Adrenal gland (tissue), 5 donors: ENCODE data around the gene UCHL5.

Source experiments
- POLR2A ChIP-seq, 2 donors: fragments of 450-650 bp; IDR thresholded peaks; one replicate each; pipeline ENCODE4 v1.6.1; 2017; ENCODE audit warnings: antibody characterized with exemption in 2 of 2, mild to moderate bottlenecking in 2 of 2, moderate library complexity in 1 of 2
- TF ChIP-seq, protein P1 (sequence below), 6 experiments: fragments of 450-650 bp in 4 of 6; fragments of 200-600 bp in 2 of 6; sonication (generic) in 1 of 6; IDR thresholded peaks; 1 replicate in 5 of 6; 2 replicates in 1 of 6; pipeline versions ENCODE4 v1.5.1 to v1.8.0; 2016 to 2021; ENCODE audit warnings: antibody characterized with exemption in 6 of 6, mild to moderate bottlenecking in 2 of 6, moderate library complexity in 1 of 6
- donor health status: DM: no; HTN: no; CAD: no.

DNA sequence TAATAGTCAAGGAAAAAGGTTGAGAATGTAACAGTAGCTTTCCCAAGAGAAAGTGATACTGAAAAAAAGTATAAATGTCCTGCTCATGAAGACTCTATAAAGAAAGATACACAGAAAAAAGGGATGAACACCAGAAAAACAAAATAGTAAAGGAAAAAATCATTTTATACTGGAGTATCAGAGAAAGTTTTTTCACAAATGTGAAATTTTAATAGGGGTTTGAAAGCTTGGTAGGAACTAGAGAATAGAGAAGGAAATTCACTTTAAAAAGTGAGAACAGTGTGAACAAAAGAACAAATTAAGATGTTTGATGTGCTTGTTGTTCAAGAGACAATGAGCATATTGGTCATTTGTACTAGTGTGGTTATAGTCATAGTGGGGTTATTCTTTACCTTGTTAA is 25.6 kb downstream of the UCHL5 start:
- TF ChIP-seq, protein P1, sequence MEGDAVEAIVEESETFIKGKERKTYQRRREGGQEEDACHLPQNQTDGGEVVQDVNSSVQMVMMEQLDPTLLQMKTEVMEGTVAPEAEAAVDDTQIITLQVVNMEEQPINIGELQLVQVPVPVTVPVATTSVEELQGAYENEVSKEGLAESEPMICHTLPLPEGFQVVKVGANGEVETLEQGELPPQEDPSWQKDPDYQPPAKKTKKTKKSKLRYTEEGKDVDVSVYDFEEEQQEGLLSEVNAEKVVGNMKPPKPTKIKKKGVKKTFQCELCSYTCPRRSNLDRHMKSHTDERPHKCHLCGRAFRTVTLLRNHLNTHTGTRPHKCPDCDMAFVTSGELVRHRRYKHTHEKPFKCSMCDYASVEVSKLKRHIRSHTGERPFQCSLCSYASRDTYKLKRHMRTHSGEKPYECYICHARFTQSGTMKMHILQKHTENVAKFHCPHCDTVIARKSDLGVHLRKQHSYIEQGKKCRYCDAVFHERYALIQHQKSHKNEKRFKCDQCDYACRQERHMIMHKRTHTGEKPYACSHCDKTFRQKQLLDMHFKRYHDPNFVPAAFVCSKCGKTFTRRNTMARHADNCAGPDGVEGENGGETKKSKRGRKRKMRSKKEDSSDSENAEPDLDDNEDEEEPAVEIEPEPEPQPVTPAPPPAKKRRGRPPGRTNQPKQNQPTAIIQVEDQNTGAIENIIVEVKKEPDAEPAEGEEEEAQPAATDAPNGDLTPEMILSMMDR (IDR thresholded peaks at IDR 0.05): no peak
- no peak for TF ChIP-seq POLR2A (IDR thresholded peaks at IDR 0.05)
